GM10847 (cell line): ENCODE measurements around the gene ART3.

Experiments
- POLR2A ChIP-seq: IDR thresholded peaks from 2 replicates; pipeline ENCODE4 v1.6.1; 2011; ENCODE audit not compliant: insufficient read length; ENCODE audit errors: extremely low read depth

The ART3 gene

GRCh38 chr4:76074468-76074867 is at the start of gene ART3:
Gene ART3 (plus strand): TSS chr4:76074709. CDS start chr4:76075890, 1,181 bp downstream.
- TF ChIP-seq POLR2A, result no peak

GRCh38 chr4:76028350-76028765 is 46.2 kb upstream of the ART3 start:
- no peak for TF ChIP-seq POLR2A

- TF ChIP-seq POLR2A, result no peak
These were observed 45.2 kb upstream of the ART3 start for GRCh38 chr4:76029300-76029699.

DNA sequence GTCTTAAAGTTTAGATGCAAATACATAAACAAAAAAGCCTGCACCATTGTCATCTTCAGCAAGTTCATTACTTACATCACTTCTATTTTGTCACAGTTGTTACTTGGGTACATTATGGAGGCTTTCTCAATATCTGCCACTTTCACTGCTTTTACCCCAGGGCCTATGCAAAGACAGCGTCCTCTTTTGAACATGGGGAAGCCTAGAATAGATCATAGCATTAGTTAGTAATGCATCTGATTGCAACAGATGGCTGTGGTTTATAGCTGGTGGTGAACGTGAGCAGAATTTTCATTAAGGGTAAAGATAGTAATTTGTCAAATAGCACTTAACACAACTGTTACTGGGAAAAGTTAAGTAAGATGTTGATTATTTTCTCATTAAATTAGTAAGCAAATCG is 39.4 kb upstream of the ART3 start:
- no peak for TF ChIP-seq POLR2A

DNA sequence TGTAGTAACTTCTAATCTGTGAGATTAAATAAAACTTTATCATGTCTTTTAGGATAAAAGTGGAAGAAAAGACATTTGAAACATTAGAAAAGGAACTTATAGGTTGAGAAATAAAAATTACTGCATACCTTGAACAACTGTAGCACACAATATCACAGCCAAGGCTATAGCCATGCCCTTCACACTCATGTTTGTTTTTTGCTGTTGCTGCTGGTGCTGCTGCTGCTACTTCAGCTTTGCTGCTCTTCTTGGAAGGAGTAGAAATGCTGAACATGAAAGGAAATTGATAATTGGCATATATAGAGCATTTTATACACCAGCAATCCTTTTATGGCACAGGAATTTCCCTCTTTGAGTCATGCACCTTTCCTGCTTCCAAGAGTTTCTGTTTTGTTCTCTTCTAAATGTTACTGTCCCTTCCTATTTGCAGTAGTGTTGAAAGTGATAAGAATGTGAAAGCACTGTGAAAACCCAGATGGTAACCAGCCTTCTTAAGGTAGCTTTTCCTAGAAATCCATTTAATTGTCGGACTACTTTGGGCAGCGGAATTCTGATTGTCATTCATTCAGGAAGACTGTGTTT is 38.6 kb upstream of the ART3 start, which contains the start of gene CXCL11:
TSS of gene CXCL11 (minus strand) at position 272 of the 582 bp plus-strand sequence. CDS start at position 189, 83 bp downstream.
- no peak for TF ChIP-seq POLR2A

DNA sequence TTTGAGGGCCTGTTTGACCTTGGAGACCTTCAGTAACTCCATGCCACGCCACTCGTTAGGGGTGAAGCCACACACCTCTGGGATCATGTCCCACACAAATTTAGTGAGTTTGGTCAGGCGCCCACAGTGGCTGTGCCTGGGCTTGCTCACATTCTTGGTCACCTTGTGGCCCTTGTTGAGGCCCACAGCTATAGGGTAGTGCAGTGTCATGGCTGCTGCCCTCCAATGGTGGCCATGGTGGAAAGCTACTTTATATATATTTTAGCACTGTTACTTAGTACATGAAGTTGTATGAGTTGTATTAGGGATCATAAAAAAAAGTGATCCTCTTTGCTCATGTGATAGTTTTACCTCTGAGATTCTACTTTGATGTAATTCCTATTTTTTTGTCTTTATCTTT is 37.7 kb upstream of the ART3 start:
- TF ChIP-seq POLR2A, result no peak

DNA sequence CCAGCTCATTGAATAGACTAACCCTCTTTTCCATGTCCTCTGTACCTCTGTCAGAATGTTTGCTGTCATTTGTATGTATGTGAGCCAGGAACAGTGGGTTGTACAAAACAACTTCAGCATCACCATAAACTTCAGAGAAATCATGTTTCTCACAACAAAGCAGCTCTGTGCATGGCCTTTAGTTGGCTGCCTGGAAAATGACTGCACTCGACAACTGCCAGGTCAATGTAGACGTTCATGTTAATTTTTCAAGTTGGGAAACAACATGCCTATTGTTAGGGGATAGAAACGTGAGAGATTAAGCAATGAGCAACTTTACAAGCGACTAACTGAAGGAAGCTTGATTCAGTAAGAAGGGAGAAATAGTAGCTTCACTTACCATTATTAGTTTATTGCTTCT is 20.8 kb upstream of the ART3 start:
- no peak for TF ChIP-seq POLR2A

GRCh38 chr4:76055016-76055415 is 19.5 kb upstream of the ART3 start:
- no peak for TF ChIP-seq POLR2A

GRCh38 chr4:76055421-76055820 is 19.1 kb upstream of the ART3 start:
- no peak for TF ChIP-seq POLR2A

DNA sequence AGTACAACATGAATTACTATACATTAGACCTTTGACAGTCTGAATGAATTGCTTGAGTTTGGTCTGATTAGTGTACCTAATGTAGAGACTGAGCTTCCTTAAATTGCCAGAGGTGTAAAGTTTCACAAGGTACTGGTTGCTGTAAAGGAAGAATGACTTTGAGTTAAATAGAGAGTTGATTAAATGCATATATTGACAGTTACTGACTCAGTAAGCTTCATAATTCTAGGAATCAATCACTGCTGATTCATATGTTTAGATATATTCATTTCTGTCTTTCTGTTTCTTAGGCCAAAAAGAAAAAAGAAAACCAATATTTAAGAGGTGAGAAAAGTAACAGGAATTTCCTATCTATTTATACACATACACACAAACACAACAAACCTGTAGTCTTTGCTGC is 16.2 kb upstream of the ART3 start:
- no peak for TF ChIP-seq POLR2A

- TF ChIP-seq POLR2A, result no peak
These were observed 15.6 kb upstream of the ART3 start for GRCh38 chr4:76058888-76059426.

DNA sequence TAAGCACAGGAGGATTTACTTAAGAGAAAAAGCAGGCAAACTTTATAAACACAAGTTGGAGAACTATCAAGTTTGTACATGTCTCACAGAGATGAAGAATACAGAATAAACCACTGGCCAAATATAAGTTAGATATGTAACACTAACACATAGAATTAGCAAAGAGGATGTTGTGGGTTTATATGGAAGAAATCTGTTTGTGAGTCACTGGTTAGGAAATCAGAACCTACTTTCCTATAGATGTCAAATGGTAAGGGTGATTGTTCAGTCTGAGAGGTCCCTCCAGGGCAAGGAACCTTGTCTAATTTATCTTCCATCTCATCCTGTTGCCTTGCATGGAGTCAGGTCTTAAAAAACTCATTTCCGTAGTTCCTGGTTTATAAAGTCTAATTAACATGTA is 14.8 kb upstream of the ART3 start:
- TF ChIP-seq POLR2A, result no peak

DNA sequence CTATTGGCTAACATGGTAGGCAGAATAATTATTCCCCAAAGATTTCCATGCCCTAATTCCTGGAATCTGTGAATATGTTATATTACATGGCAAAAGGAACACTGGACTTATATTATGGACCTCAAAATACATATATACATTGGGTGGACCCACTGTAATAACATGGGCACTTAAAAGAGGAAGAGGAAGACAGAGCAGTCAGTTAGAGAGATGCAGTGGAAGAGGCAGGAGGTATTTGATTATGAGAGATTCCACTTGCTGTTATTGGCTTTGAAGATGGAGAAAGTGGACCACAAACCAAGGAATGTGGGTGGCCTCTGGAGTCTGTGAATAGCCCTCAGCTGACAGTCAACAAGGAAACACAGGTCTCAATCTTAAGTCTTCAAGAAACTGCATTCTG is 14.0 kb upstream of the ART3 start:
- TF ChIP-seq POLR2A, result no peak

DNA sequence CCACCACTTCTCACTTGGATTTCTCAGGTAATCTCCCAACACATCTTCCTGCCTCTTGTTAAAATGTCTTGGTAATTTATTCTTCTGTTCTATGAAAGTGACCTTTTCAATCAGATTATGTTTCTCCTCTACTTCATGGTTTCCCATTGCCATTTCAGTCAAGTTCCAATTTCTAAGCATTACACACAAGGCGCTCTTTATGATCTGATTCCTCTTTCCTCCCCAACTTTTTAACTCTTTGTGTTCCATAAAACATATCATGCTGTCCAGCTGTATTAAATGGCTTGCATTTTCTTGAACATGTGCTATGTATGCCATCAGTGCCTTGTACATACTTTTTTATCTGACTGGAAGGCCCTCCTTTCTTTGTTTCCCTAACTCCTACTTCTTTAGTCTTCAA is 13.1 kb upstream of the ART3 start:
- no peak for TF ChIP-seq POLR2A

DNA sequence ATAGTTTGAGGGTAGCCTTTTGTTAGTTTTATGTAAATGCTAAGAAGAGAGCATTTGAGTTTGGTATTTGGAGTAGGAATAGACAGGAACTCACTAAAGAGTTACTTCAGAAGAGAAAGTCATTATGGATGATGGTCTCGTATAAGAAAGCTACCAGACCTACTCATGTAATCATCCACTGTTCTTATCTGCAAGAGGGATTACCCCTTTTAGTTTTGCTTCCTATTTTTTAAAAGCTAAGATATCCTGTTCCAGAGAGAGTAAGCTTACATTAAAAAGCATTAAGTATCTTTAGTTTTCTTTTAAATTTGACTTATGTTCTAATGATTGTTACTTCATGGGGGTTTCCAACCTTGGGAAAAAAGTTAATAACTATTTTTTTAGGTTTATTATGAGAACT is 12.5 kb upstream of the ART3 start:
- no peak for TF ChIP-seq POLR2A

- no peak for TF ChIP-seq POLR2A
These were observed 8.0 kb upstream of the ART3 start for GRCh38 chr4:76066546-76066945.

GRCh38 chr4:76067652-76068286 is 6.7 kb upstream of the ART3 start:
- TF ChIP-seq POLR2A, result no peak

GRCh38 chr4:76072760-76073159 is 1.7 kb upstream of the ART3 start:
- TF ChIP-seq POLR2A, result no peak
